GM12878 (cell line): ENCODE results near the gene ACTR1A. TPM values are rescaled to one million over a fixed set of nuclear protein-coding genes. Genes with fewer than 3 reads are reported as not detected.

Experiments
- ATAC-seq: fragments of 200-7000 bp; cut with Tn5 transposase; 3 replicates; pipeline ENCODE4 v1.9.1; 2020; ENCODE audit warnings: mild to moderate bottlenecking, moderate library complexity
- BruUV-seq: library from RNA; stranded (reverse); fragments of 400-500 nt; replicated peaks from 2 replicates; lab custom pipeline; 2021; lab: Mats Ljungman, UMichigan
- CTCF ChIA-PET: fragments of 300-600 bp; sonication (Branson Sonifier 250); formaldehyde crosslinking; extraction: SDS; loops from one replicate; lab custom pipeline; 2021; ENCODE audit warnings: inconsistent platforms; lab: Yijun Ruan, JAX
- POLR2A ChIA-PET: fragments of 350-600 bp; formaldehyde crosslinking; extraction: SDS; loops from one replicate; lab custom pipeline; 2021; ENCODE audit warnings: inconsistent platforms; lab: Charles Lee
- RAD21 ChIA-PET: fragments of 300-600 bp; sonication (Branson Sonifier 250); formaldehyde crosslinking; loops from one replicate; lab custom pipeline; 2023; ENCODE audit warnings: antibody characterized with exemption; ENCODE audit not compliant: unreplicated experiment; lab: Charles Lee
- SMC1A ChIA-PET: fragments of 300-600 bp; sonication (Branson Sonifier 250); formaldehyde crosslinking; loops from one replicate; lab custom pipeline; 2023; ENCODE audit not compliant: unreplicated experiment, uncharacterized antibody; lab: Charles Lee
- DNase-seq: peaks from one replicate; pipeline ENCODE4 v3.0.0-alpha.2; 2011; ENCODE audit warnings: low read depth, low spot score
- FAIRE-seq: peaks from 3 replicates; lab custom pipeline; 2011; peaks lifted over from hg19 to GRCh38; lab: Jason Lieb, UNC
- H2AFZ ChIP-seq: 2 replicates; pipeline ENCODE4 v1.6.0; 2011; ENCODE audit warnings: low read depth, low read length, control low read depth; ENCODE audit not compliant: control insufficient read depth
- H3K27ac ChIP-seq: 2 replicates; pipeline ENCODE4 v1.5.1; 2011; ENCODE audit warnings: control low read depth; ENCODE audit not compliant: control insufficient read depth, insufficient read depth
- H3K27me3 ChIP-seq, 2 experiments: replicated peaks in 1 of 2; 2 replicates each; pipeline versions ENCODE4 v1.6.0 to v1.6.1; 2011; ENCODE audit warnings: low read length in 1 of 2; ENCODE audit not compliant: control insufficient read depth in 2 of 2, insufficient read depth in 2 of 2
- H3K36me3 ChIP-seq, 2 experiments: 2 replicates each; pipeline ENCODE4 v1.5.1; 2011; ENCODE audit warnings: low read length in 1 of 2; ENCODE audit not compliant: control insufficient read depth in 2 of 2, insufficient read depth in 2 of 2
- H3K4me1 ChIP-seq: 2 replicates; pipeline ENCODE4 v1.6.1; 2011; ENCODE audit warnings: mild to moderate bottlenecking, low read length, moderate library complexity, mixed read lengths; ENCODE audit not compliant: control insufficient read depth, insufficient read depth
- H3K4me2 ChIP-seq: 2 replicates; pipeline ENCODE4 v1.6.0; 2011; ENCODE audit warnings: control low read depth; ENCODE audit not compliant: control insufficient read depth, insufficient read depth
- H3K4me3 ChIP-seq: fragments of 200-600 bp; sonication (generic); 2 replicates; pipeline ENCODE4 v1.5.1; 2016
- H3K79me2 ChIP-seq: 2 replicates; pipeline ENCODE4 v1.6.0; 2011; ENCODE audit warnings: low read length; ENCODE audit not compliant: control insufficient read depth, insufficient read depth
- H3K9ac ChIP-seq: 2 replicates; pipeline ENCODE4 v1.8.0; 2011; ENCODE audit warnings: low read length, control low read depth, mixed read lengths; ENCODE audit not compliant: control insufficient read depth, insufficient read depth
- H3K9me3 ChIP-seq: replicated peaks from 3 replicates; pipeline ENCODE4 v1.5.1; 2011; ENCODE audit warnings: mild to moderate bottlenecking, low read length; ENCODE audit not compliant: control insufficient read depth, insufficient read depth
- H4K20me1 ChIP-seq: 2 replicates; pipeline ENCODE4 v1.6.0; 2011; ENCODE audit not compliant: control insufficient read depth, insufficient read depth
- CHD1 ChIP-seq: IDR thresholded peaks from 2 replicates; pipeline ENCODE4 v1.6.1; 2012; ENCODE audit warnings: low read depth, low read length, improper control_type of control experiment
- RUNX3 ChIP-seq: IDR thresholded peaks from 2 replicates; pipeline ENCODE4 v1.6.1; 2012; ENCODE audit warnings: low read length, inconsistent platforms
- TARDBP ChIP-seq: IDR thresholded peaks from 2 replicates; pipeline ENCODE4 v1.6.1; 2016; ENCODE audit warnings: borderline replicate concordance
- WGBS: methylation state at CpG from one replicate; pipeline ENCODE4 v1.1.6; 2016; ENCODE audit warnings: low lambda C conversion rate; ENCODE audit not compliant: insufficient replicate concordance, insufficient coverage; ENCODE audit errors: missing lambda C conversion rate; 5-methylcytosine and 5-hydroxymethylcytosine counted together
- in situ Hi-C: fragments of 300-500 bp; cut with MboI; formaldehyde crosslinking; loops from 9 replicates; pipeline ENCODE4 v1.14.3; 2018; ENCODE audit warnings: mixed read lengths
- intact Hi-C: fragments of 100-400 bp; cut with micrococcal nuclease; formaldehyde crosslinking; loops from one replicate; pipeline ENCODE4 v1.14.2; 2022; ENCODE audit not compliant: unreplicated experiment
- polyA plus RNA-seq, 11 experiments: library from polyadenylated mRNA; depleted of rRNA in 4 of 11; unstranded in 6 of 11; stranded (reverse) in 5 of 11; fragments of >200 nt; fragmentation: Nextera tagmentation in 4 of 11; fragmentation: Illumina TruSeq in 1 of 11; extraction: Ambion mirVana in 4 of 11; extraction: Trizol in 1 of 11; gene quantifications; 1 replicate in 1 of 11; 2 replicates in 10 of 11; pipeline versions ENCODE4 v1.2.1 to v1.2.3, GENCODE V29; 2011 to 2016; ENCODE audit warnings: inconsistent platforms in 2 of 11, missing spikeins in 2 of 11, low read depth in 1 of 11
- total RNA-seq, 4 experiments: library from RNA; depleted of rRNA in 3 of 4; stranded (reverse); fragments of >200 nt in 3 of 4; fragmentation: Illumina TruSeq in 1 of 4; extraction: Trizol in 1 of 4; gene quantifications; 2 replicates each; pipeline versions ENCODE4 v1.2.1 to v1.2.3, GENCODE V29; 2013 to 2021
- TF ChIP-seq, protein P1 (sequence below): fragments of 450-650 bp; IDR thresholded peaks from 2 replicates; pipeline ENCODE4 v1.6.1; 2014; ENCODE audit warnings: mild to moderate bottlenecking
- TF ChIP-seq, protein P2 (sequence below): IDR thresholded peaks from 2 replicates; pipeline ENCODE4 v1.6.1; 2012; ENCODE audit warnings: low read depth, low read length, improper control_type of control experiment

Gene ACTR1A
- total and polyA plus RNA-seq, 10 of the 15 experiments (the other 5 are each of a cell fraction or from before 2014, with no cell fraction given) = 43.0 to 110 (median 78.9) TPM

DNA sequence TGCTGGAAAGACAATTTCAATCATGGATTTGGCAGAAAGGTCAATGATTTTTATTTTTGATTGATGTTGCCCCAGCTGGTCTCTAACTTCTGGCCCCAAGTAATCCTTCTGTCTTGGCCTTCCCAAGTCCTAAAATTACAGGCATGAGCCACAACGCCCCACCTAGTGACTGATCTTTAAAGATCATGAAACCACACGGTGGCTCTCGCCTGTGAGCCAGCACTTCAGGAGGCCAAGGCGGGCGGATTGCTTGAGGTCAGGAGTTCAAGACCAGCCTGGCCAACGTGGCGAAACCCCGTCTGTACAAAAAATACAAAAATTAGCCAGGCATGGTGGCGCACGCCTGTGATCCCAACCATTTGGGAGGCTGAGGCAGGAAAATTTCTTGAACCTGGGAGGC lies 38.5 kb downstream of the ACTR1A start:
- Histone ChIP-seq H3K9me3 (no peaks in the 10 kb centered on the region), H3K36me3 (no peaks in the 10 kb centered on the region), H3K4me2 (peak overlapping the region; percentile 66; the same call in 1 of the 2 replicates), H3K79me2 (no peaks in the 10 kb centered on the region), H3K27ac (no peak overlapping the region), H3K27me3 (no peaks in the 10 kb centered on the region), H2AFZ (no peak overlapping the region), H4K20me1 (no peaks in the 10 kb centered on the region), H3K4me1 (peaks cover 16% of the 10 kb centered on the region), H3K4me3 (peak overlapping the region; percentile 32; the same call in 1 of the 2 replicates), H3K9ac (no peak overlapping the region)
- POLR2A ChIA-PET = interaction anchor here (0.7 kb wide), 1 partner anchor 35 kb away, joined by 4 read pairs; no protein-coding TSS in a partner anchor
- CTCF ChIA-PET = interaction anchor here (4.5 kb wide), 1 partner anchor 42 kb away, joined by 29 read pairs; the partner anchor contains the start of gene FBXL15
- SMC1A ChIA-PET = interaction anchor here (0.9 to 3.8 kb wide), 3 partner anchors 10 to 15 kb away, joined by 3 to 23 read pairs (median 4); partner anchors contain the start of gene C10orf95
- FAIRE-seq (no peak), DNase-seq (no peak), ATAC-seq (no peak)
- intact Hi-C loops = loop anchor here (5.0 kb wide), 1 partner anchor 72 kb away; no protein-coding TSS in a partner anchor
- RAD21 ChIA-PET = no interaction called here
- in situ Hi-C loops = no loop called here
- no peak for TF ChIP-seq CHD1
- TF ChIP-seq RUNX3 = no peak
- TF ChIP-seq, protein P1, sequence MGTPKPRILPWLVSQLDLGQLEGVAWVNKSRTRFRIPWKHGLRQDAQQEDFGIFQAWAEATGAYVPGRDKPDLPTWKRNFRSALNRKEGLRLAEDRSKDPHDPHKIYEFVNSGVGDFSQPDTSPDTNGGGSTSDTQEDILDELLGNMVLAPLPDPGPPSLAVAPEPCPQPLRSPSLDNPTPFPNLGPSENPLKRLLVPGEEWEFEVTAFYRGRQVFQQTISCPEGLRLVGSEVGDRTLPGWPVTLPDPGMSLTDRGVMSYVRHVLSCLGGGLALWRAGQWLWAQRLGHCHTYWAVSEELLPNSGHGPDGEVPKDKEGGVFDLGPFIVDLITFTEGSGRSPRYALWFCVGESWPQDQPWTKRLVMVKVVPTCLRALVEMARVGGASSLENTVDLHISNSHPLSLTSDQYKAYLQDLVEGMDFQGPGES = no peak
- TF ChIP-seq, protein P2, sequence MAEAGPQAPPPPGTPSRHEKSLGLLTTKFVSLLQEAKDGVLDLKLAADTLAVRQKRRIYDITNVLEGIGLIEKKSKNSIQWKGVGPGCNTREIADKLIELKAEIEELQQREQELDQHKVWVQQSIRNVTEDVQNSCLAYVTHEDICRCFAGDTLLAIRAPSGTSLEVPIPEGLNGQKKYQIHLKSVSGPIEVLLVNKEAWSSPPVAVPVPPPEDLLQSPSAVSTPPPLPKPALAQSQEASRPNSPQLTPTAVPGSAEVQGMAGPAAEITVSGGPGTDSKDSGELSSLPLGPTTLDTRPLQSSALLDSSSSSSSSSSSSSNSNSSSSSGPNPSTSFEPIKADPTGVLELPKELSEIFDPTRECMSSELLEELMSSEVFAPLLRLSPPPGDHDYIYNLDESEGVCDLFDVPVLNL = no peak
- no peak for TF ChIP-seq TARDBP
- 90% methylated on average over 10 of the region's 10 CpGs for WGBS
- TSS peak; percentile 60 for BruUV-seq
